Heart right ventricle (tissue), 16 donors: ENCODE results near the gene SPTBN5. TPM values are rescaled to one million over a fixed set of nuclear protein-coding genes. Genes with fewer than 3 reads are reported as not detected.

Source experiments
- ATAC-seq, 8 donors: fragments of 200-7000 bp; cut with Tn5 transposase; one replicate each; pipeline ENCODE4 v1.9.1; 2020; ENCODE audit warnings: mild to moderate bottlenecking in 8 of 8, moderate library complexity in 8 of 8, moderate number of reproducible peaks in 1 of 8
- DNase-seq, 2 donors: peaks; one replicate each; pipeline ENCODE4 v3.0.0-alpha.2; 2020
- H3K27ac ChIP-seq, 10 donors: fragments of 200-600 bp; sonication (generic) in 2 of 10; one replicate each; pipeline versions ENCODE4 v1.5.0 to v1.8.0; 2020 to 2022; ENCODE audit warnings: mild to moderate bottlenecking in 3 of 10
- H3K27me3 ChIP-seq, 7 donors: fragments of 200-600 bp; one replicate each; pipeline ENCODE4 v1.8.0; 2021 to 2022; ENCODE audit warnings: mild to moderate bottlenecking in 2 of 7
- H3K36me3 ChIP-seq, 9 donors: fragments of 200-600 bp; sonication (generic) in 1 of 9; one replicate each; pipeline versions ENCODE4 v1.5.0 to v1.8.0; 2020 to 2022; ENCODE audit warnings: mild to moderate bottlenecking in 2 of 9
- H3K4me1 ChIP-seq, 9 donors: fragments of 200-600 bp; sonication (generic) in 1 of 9; one replicate each; pipeline versions ENCODE4 v1.5.0 to v1.8.0; 2020 to 2022; ENCODE audit warnings: mild to moderate bottlenecking in 4 of 9
- H3K4me3 ChIP-seq, 10 donors: fragments of 200-600 bp; sonication (generic) in 2 of 10; one replicate each; pipeline versions ENCODE4 v1.5.0 to v1.8.0; 2020 to 2022; ENCODE audit warnings: mild to moderate bottlenecking in 7 of 10, moderate library complexity in 2 of 10
- H3K9me3 ChIP-seq, 11 donors: fragments of 200-600 bp in 10 of 11; sonication (generic) in 2 of 11; one replicate each; pipeline versions ENCODE4 v1.5.0 to v1.8.0; 2013 to 2022; ENCODE audit warnings: mild to moderate bottlenecking in 2 of 11, control low read depth in 1 of 11, moderate library complexity in 1 of 11
- CTCF ChIP-seq, 9 donors: fragments of 200-600 bp; sonication (generic) in 2 of 9; IDR thresholded peaks; one replicate each; pipeline versions ENCODE4 v1.5.0 to v1.8.0; 2021 to 2022; ENCODE audit warnings: antibody characterized with exemption in 9 of 9, mild to moderate bottlenecking in 5 of 9, moderate library complexity in 1 of 9
- WGBS, 2 donors: extraction: QIAGEN DNeasy Blood & Tissue Kit; methylation state at CpG; one replicate each; pipeline ENCODE4 v1.1.7; 2013; ENCODE audit warnings: inconsistent platforms in 1 of 2; 5-methylcytosine and 5-hydroxymethylcytosine counted together
- intact Hi-C, 10 donors: fragments of 100-400 bp; cut with DNase I; formaldehyde crosslinking; loops; one replicate each; pipeline versions ENCODE4 v1.11.1 to v1.14.2; 2022
- polyA plus RNA-seq, 2 donors: library from polyadenylated mRNA; stranded (reverse); fragments of 200-250 nt; gene quantifications; one replicate each; pipeline ENCODE4 v1.2.3, GENCODE V29; 2013
- total RNA-seq, 10 donors: library from RNA; stranded (reverse); fragmentation: NEBNext Ultra II Directional in 3 of 10; extraction: Animal tissue kit (Norgen Biotek cat#: 25700) in 3 of 10; gene quantifications; one replicate each; pipeline versions ENCODE4 v1.2.1 to v1.2.4, GENCODE V29; 2021 to 2023
- donor health status: Arrhythmogenic right ventricular cardiomyopathy.
- donor health status: ischemic (EF 13 %, LVEDD 7.1; RV severe dilation, severe dysfunction).
- donor health status: healthy with polysubstance abuse.
- donor health status: DM: no; HTN: yes; CAD: no.
- donor health status: DM: no; HTN: no; CAD: no.
- donor health status: ischemic (EF 25% LVEDD 6.9; RV normal size, moderate dysfunction).
- donor health status: ischemic (EF 25% LVEDD 5.7; RV mildly dilated, moderate dysfunction).
- donor health status: healthy.
- donor health status: DM: yes; HTN: yes; CAD: no.
- donor health status: Ischemic cardiomyopathy.
- donor health status: ischemic (EF 35%, LVEDD 5.7; RV mildly dilated, moderate dysfunction).
- donor health status: nonischemic (EF 11% LVEDD 7.7; RV severe dilation, severe dysfunction).
- donor health status: DM: yes; HTN: yes; CAD: no.
- donor health status: PGD.
- donor health status: ischemic (EF 29% LVEDD 5.4; RV normal size, mild dysfunction).
- donor health status: nonischemic (EF 23%, LVEDD 6.1; RV moderate dilation, normal function).

The SPTBN5 gene
- total and polyA plus RNA-seq, 12 donors = 0.94 to 8.7 (median 2.4) TPM

- DNase-seq = no peak
- no peak for ATAC-seq
- no peak for TF ChIP-seq CTCF (IDR thresholded peaks at IDR 0.05)
- Histone ChIP-seq H3K4me1 (peaks cover 0 to 12% (median 6%) of the 10 kb centered on the region in 9 donors), H3K27ac (no peak overlapping the region), H3K4me3 (no peak overlapping the region), H3K36me3 (no peaks in the 10 kb centered on the region), H3K9me3 (no peaks in the 10 kb centered on the region), H3K27me3 (peaks cover 0 to 1% (median 0%) of the 10 kb centered on the region in 7 donors)
- intact Hi-C loops = no loop called here
- WGBS, 2 donors = 85 to 86% methylated on average over 13 of the region's 13 CpGs
These were observed 17.8 kb downstream of the SPTBN5 start for GRCh38 chr15:41876007-41876406.

GRCh38 chr15:41874736-41875135, 19.1 kb downstream of the SPTBN5 start:
- H3K27ac ChIP-seq = no peak overlapping the region
- H3K4me1 ChIP-seq = peaks cover 0 to 17% (median 10%) of the 10 kb centered on the region in 9 donors
- intact Hi-C loops = no loop called here
- H3K36me3 ChIP-seq = no peaks in the 10 kb centered on the region
- no peak overlapping the region for H3K4me3 ChIP-seq
- TF ChIP-seq CTCF (IDR thresholded peaks at IDR 0.05) = no peak
- H3K27me3 ChIP-seq = no peaks in the 10 kb centered on the region
- H3K9me3 ChIP-seq = no peaks in the 10 kb centered on the region
- WGBS, 2 donors = 92 to 93% methylated on average over 12 of the region's 12 CpGs
- DNase-seq (no peak), ATAC-seq (no peak)

- WGBS, 2 donors = 93 to 94% methylated on average over 8 of the region's 8 CpGs
- Histone ChIP-seq H3K36me3 (no peaks in the 10 kb centered on the region), H3K4me3 (no peak overlapping the region), H3K27me3 (no peaks in the 10 kb centered on the region), H3K27ac (no peak overlapping the region), H3K4me1 (peaks cover 0 to 17% (median 10%) of the 10 kb centered on the region in 9 donors), H3K9me3 (no peaks in the 10 kb centered on the region)
- no peak for DNase-seq
- no peak for ATAC-seq
- intact Hi-C loops = no loop called here
- no peak for TF ChIP-seq CTCF (IDR thresholded peaks at IDR 0.05)
These were observed 20.1 kb downstream of the SPTBN5 start for GRCh38 chr15:41873711-41874110.

GRCh38 chr15:41872166-41872747, 21.6 kb downstream of the SPTBN5 start:
- H3K4me3 ChIP-seq = no peak overlapping the region
- 94 to 96% methylated on average over 9 of the region's 9 CpGs for WGBS, 2 donors
- no peak overlapping the region for H3K27ac ChIP-seq
- no peaks in the 10 kb centered on the region for H3K36me3 ChIP-seq
- TF ChIP-seq CTCF (IDR thresholded peaks at IDR 0.05) = no peak
- no peak for ATAC-seq
- DNase-seq = no peak
- H3K27me3 ChIP-seq = no peaks in the 10 kb centered on the region
- no peaks in the 10 kb centered on the region for H3K9me3 ChIP-seq
- H3K4me1 ChIP-seq = peaks cover 0 to 8% (median 4%) of the 10 kb centered on the region in 9 donors
- intact Hi-C loops = no loop called here
